ENCODE results near the gene RAB29.
"Not testable (repeated sequence)": the region's sequence is repeated elsewhere in the genome, so short reads cannot be mapped to it uniquely, and the experiment has no call there.

Gene RAB29, protein sequence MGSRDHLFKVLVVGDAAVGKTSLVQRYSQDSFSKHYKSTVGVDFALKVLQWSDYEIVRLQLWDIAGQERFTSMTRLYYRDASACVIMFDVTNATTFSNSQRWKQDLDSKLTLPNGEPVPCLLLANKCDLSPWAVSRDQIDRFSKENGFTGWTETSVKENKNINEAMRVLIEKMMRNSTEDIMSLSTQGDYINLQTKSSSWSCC

DNA sequence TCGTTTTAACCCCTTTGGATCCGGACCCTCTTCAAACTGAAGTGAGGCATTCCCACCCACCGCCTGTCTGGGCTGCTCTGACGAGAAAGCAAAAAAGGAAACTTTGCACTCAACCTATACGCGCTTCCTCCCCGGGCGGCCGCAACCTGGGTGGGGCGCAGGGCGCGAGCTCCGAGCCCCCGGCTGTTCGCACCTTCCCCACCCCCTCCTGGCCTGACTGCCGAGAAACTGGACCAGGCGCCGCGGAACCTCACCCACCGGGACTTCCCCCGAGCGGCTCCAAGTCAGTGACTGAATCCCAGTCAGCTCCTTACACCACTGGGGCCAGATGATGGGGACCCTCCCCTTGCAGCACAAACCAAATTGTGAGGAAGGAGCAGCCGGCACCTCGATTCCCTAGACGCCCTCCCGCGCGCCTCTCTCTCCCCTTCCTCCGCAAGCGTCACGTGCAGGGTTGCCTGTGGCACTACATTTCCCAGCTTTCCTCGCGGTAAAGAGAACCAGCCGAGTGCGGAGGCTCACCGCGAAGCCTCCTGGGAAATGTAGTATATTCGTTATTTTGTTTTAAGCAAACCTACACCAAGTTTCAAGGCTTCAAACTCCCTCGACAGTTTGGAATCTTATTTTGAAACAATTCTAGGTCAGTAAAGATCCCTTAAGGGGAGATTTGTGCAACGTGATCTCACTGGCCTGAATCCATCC, at the start of gene RAB29:
Gene RAB29, minus strand, starts transcription at position 468 of the 702 bp plus-strand sequence. CDS start 526 bp downstream, outside the sequence.
- in situ Hi-C loops (cut with MboI; ENCODE audit: low sequenced_read_pairs): loop anchor here (25.0 kb wide), 1 partner anchor 337 kb away; the partner anchor contains the start of gene AVPR1B

DNA sequence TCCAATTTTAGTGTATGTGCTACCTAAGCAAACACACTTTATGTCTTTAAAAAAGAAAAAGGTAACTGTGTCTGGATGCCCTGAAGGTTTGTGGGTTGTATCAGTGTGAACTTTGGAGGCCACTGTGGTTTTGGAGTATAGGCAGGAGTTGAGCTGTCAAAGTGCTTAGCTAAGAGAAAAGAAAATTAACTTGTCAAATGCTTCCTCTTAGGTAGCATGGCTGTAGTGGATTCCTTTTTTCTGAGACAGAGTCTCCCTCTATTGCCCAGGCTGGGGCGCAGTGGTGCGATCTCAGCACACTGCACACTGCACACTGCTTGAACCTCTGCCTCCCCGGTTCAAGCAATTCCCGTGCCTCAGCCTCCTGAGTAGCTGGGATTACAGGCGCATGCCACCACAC, 48.9 kb upstream of the RAB29 start:
- in situ Hi-C loops (cut with MboI; ENCODE audit: low sequenced_read_pairs): no loop called here

DNA sequence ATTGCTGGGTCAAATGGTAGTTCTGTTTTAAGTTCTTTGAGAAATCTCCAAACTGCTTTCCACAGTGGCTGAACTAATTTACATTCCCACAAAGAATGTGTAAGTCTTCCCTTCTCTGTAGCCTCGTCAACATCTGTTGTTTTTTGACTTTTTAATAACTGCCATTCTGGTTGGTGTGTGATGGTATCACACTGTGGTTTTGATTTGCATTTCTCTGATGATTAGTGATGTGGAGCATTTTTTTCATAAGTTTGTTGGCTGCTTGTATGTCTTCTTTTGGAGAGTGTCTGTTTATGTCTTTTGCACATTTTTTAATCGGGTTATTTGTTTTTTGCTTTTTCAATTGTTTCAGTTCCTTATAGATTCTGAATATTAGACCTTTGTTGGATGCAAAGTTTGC, 48.0 kb upstream of the RAB29 start:
- in situ Hi-C loops (cut with MboI; ENCODE audit: low sequenced_read_pairs): not testable (repeated sequence)

DNA sequence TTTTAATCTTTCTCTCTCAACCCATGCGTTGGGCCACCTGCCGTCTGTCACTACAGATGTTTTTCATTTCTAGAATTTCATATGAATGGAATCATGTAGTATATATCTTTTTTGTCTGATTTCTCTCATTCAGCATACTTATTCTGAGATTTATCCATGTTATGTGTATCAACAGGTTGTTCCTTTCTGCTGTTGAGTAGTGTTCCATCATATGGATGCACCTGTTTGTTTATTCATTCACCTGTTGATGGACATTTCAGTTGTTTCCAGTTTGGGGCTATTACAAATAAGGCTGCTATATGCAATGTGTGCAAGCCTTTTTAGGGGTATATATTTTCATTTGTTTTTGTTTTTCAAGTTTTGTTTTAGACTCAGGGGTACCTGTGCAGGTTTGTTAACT, 47.1 kb upstream of the RAB29 start:
- in situ Hi-C loops (cut with MboI; ENCODE audit: low sequenced_read_pairs): no loop called here

DNA sequence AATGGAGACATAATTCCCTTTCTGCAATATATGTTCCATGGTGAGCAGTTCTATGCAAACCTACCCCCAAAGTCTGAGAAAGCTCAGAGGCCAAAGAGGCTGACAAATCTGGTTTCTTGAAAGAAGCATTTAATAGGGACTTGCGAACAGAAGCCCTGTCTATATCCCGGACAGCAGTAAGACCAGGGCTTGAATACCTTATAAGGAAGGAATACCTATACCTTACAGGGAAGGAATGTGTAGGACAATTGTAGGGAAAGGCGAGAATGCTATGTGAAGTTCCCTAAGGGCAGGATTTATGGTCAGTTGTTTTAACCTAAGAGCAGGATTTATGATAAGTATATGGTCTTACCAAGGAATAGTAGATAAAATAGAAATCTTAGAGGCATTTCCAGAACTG, 42.7 kb upstream of the RAB29 start:
- in situ Hi-C loops (cut with MboI; ENCODE audit: low sequenced_read_pairs): no loop called here

DNA sequence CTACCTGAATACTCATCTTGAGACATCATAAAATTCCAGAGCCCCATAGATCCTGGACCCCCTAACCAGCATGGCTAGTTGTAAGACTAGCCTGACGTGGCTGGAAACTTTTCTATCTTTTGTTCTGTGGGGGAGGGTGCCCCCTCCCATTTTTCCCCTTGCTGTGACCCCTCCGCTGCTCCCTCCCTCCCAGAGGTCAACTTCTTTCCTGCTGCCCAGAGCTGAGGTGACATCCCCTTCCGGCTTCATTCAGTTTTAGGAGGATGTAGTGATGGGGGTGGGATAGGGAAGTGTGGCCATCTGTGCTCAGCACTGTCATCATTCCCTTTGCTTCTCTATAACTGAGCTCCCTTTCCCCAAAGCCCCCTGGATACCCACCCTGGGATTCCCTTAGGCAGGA, 42.1 kb upstream of the RAB29 start:
- in situ Hi-C loops (cut with MboI; ENCODE audit: low sequenced_read_pairs): no loop called here

DNA sequence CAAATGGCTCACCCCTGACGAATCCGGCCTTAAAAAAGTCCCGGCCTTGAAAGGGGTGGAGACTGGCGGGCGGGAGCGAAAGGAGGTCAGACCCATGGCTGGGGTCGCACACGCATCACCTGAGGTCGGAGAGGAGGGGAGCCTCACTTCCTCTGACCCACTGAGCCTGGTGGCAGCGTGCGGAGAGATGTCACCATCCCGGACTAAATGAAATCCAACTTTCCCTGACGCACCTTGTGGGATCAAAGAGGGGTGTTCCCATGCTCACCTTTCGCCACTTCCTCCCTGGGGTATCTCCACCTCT, 38.4 kb upstream of the RAB29 start:
- in situ Hi-C loops (cut with MboI; ENCODE audit: low sequenced_read_pairs): no loop called here

DNA sequence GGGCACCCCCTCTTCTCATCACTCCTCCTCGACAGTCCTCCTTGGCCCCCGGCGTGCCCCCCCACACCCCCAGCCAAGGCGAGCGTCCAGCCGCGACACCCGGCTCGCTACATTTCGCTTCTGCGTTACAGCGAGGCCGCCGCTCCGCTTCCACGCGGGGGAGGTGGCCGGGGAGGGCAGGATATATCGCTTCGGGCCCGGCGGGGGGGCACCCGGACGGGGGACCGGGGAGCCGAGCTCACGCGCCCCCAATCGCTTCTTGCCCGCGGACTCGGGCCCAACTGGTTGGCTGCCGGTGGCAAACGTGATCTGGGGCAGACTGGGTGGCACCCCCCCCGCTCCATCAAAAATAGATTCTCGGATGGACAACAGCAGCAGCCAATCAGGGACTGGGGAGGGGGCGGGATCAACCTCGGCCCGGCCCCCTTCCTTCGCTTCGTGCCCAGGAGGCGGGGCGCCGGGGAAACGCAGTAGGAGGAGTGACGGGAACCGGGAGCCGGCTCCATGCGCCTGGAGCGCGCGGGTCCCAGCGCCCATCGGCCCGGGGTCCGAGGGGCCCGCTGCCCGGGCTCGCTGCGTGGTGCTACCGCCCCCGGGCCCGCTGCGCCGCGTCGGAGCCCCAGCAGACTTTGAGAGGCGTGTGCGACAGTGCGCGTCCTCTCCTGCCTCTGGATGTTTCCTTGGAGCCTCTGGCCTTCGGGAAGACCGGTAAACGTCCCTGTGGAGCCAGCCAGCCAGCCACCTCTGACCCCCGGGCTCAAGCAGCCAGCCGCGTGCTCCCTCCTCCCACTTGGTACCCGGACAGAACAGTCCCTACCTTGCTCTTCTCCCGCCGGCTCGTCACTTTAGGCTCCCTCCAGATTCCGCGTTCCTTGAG, 37.8 kb upstream of the RAB29 start, which contains the start of gene SLC41A1:
Gene SLC41A1, minus strand, starts transcription at position 321 of the 877 bp plus-strand sequence. CDS start 2,757 bp downstream, outside the sequence.
- in situ Hi-C loops (cut with MboI; ENCODE audit: low sequenced_read_pairs): no loop called here

DNA sequence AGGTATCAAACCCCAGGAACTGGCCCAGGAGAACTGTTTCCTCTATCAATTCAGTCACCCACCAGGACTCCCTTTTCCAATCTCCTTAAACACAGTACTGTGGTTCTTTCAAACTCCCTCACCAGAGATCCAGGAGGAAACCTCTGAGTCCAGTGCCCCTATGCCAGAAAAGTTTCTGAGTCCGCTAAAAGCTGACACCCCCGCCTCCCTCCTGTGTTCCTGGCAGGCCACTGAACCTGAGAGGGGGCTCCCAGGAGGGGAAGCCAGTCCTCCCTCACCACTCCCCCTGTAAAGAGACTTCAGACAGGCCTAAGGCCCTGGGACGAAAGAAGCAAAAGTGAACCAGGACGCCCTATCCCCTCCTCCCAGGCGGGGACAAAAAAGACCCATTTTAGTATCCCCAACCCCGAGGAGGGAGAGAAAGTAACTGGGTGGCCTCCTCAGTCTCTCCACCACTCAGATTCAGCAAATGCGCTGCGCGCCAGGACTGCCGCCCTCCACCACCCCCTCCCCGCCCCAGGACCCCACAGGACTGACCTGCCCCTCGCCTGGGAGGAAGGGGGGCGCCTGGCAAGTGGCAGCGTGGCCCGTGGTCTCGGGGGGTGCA, 37.1 kb upstream of the RAB29 start:
- in situ Hi-C loops (cut with MboI; ENCODE audit: low sequenced_read_pairs): no loop called here

DNA sequence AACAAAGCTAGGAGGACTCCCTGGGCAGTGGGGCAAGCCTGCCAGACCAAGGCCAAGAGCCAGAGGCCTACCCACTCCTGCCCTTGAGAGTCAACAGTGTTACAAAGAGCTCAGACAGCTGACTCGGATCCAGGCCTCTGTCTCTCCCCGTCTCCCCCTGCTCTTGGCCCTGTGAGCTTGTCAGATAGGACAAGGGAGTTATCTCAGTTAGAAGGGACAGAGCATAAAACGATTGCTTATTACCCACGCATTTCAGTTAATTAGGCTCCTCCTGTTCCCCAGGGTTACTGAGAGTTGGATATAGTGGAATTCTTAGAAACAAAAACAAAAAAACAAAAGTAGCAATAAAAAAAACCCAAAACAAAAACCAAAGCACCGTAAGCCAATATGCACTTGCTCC, 36.4 kb upstream of the RAB29 start:
- in situ Hi-C loops (cut with MboI; ENCODE audit: low sequenced_read_pairs): no loop called here

DNA sequence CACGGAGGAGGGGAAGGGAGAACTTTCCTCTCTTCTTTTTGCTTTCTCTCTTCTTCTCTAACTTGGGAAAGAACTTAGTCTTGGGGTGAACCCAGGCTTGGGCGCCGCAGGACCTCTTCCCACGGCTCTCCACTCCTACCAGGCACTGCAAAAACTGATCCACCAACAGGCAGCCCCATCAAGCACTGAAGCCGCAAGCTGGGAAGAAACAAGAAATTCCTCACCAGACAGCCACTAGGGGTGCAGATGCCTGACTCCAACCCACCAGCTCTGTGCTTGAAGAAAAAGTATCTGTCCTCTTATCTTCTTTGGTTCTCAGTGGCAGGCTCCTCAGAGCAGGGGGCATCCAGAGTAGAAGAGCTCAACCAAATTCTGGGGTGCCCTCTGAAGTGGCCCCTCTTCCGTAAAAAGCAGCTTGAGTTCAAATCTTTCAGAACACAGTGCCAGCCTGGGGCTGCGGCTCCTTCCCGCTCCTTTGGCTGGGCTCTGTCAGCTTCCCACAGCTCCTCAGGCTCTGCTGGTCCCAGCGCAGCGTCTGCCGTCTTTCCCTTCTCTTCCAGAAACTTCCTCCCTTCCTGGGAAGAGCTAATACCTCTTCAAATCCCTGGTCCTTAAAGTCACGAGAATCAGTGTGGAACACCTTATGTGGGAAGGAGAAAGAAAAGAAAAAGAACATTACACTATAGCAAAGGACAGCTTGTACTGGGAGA, 35.3 kb upstream of the RAB29 start:
- in situ Hi-C loops (cut with MboI; ENCODE audit: low sequenced_read_pairs): no loop called here

DNA sequence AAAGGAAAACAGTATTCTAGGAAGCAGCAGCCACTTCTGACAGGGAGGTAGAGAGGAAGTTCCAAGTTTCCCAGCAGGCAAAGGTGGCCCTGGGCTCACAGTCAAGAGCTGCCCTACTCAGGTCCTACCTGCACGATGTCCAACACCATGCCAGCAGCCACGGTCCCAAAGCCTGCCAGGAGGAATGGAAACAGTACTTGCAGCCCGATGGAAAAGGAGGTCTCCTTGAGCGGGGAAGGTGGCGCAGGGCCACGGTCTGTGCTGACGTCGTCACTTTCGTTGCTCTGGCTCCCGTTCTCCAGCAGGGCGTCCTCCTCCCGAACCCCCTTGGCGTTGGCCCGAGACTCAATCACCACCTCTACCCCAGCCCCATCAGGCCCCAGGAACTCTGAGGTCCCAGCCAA, 34.7 kb upstream of the RAB29 start:
- in situ Hi-C loops (cut with MboI; ENCODE audit: low sequenced_read_pairs): no loop called here

DNA sequence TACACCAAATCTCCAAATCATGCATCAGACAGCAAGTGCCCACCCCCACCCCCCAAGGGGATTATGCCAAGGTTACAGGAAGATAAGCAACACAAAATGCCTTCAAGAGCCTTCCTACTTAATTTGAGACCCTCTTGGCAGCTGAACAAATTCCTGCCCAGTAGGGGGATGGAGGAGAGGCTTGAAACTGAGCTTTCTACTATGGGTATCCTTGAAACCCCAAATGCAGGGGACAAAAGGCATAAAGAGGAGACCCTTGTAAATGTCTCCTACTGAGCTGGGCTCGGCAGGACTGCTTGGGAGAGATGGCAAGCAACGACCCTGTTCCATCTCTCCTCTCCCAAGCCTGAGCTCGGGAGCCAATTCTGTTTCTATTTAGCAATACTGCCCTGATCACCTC, 34.2 kb upstream of the RAB29 start:
- in situ Hi-C loops (cut with MboI; ENCODE audit: low sequenced_read_pairs): no loop called here

DNA sequence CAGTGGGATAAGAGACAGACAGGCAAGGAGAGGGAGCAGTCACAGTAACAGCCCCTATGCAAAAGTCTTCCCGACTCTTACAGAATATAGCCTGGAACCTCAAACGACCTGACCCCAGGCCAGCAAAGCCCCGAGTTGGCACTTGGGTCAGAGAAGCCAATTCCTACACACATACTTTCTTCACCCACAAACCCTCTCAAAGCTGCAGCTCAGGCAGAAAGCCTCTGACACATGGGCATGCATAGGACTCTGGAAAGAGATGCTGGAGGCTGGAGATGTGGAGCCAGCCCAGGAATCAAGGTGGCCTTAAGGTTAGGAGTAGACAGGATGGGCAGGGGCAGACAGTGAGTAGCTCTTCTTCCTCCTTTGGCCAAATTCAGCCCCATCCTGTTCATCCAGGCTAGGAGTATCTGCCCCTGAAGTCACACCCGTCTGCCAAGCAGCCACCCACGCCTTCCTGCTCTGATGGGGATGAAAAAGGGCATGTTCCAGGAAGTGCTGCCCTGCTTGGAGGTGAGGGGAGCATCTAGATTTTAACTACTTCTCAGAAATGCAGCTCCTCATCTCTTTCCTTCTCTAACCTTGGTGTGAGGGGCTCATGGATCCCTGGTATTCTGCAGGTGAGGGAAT, 29.9 kb upstream of the RAB29 start:
- in situ Hi-C loops (cut with MboI; ENCODE audit: low sequenced_read_pairs): no loop called here

DNA sequence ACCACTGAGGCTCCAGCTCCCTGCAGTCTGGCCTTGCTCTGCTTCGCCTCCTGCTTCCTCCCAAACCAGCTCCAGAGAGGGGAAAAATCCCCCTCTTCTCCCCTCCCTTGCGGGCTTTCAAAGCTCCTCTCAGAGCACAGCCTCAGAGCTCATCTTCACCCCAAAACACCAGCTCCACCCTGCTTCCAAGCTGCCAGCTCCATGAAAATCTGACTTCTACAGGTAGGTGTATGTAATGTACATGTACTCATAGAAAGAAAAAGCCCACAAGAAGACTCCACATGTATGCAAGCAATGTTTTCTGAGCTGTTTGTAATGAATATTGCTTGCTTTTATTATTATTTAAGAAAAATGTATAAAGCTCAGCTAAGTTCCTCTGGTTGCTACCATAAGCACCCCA, 29.3 kb upstream of the RAB29 start:
- in situ Hi-C loops (cut with MboI; ENCODE audit: low sequenced_read_pairs): no loop called here

DNA sequence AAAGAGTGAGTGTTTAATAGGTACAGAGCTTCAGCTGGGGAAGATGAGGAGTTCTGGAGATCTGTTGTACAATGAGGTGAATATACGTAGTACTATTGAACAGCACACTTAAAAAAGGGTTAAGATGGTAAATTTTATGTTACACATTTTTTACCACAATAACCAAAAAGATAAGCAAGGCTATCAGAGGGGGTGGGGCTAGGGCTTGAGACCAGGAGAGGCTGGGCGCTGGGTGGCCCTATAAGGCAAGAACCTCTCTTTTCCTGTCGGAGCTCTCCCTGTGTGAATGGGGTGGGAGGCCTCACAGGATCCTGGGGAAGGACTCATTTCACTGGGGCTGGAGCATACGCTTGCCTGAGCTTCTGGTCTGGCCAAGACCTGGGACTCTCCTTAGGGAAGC, 28.7 kb upstream of the RAB29 start:
- in situ Hi-C loops (cut with MboI; ENCODE audit: low sequenced_read_pairs): no loop called here

DNA sequence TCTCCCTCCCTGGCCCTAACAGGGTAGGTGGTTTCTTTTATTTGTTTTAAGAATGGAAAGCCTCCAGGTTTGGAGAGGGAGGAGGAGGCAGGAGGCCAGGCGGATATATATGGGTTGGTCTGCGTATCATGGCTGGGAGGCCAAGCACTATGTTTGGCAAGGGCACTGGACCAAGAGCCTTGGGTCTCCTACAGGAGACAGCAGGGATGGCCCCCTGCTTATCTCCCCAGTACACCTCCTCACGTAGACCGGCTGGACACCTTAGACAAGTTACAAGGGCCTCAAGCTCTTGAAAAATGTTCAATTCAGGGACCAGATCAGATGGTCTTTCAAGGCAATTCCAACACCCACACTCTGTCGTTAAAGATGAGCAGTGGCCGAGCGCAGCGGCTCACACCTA, 26.8 kb upstream of the RAB29 start:
- in situ Hi-C loops (cut with MboI; ENCODE audit: low sequenced_read_pairs): no loop called here

DNA sequence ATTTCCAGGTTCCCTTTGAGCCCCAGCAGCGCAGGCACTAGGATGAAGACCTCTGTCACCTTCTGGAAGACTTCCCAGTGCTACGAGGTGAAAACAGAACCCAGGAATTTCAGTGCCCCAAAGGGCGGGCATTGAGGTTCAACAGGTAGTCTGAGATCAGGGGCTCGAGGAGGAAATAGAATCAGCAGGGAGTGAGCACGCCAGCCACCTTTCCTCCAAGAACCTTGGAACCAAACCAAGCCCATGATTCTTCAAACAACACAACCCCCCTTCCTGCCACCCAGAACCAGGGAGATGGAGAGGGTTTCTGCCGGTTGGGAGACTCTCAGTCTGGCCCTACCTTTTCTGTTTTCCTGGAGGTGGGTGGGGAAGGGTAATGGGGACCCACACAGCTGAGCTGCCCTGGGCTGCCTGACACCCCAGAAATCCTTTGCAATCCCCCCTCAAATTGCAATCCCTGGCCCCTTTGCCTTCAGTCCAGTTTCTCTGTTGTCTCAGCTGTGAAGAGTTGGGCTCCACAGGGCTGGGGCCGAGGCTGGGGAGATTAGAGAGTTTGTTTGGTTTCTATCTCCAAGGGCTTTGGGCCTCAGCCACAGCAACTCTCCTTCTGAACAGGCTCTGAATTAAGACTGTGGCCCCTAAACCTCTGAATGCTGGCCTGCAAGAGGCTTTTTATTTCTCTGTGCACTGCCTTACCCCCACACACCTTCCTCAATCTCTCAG, 25.9 kb upstream of the RAB29 start:
- in situ Hi-C loops (cut with MboI; ENCODE audit: low sequenced_read_pairs): no loop called here

DNA sequence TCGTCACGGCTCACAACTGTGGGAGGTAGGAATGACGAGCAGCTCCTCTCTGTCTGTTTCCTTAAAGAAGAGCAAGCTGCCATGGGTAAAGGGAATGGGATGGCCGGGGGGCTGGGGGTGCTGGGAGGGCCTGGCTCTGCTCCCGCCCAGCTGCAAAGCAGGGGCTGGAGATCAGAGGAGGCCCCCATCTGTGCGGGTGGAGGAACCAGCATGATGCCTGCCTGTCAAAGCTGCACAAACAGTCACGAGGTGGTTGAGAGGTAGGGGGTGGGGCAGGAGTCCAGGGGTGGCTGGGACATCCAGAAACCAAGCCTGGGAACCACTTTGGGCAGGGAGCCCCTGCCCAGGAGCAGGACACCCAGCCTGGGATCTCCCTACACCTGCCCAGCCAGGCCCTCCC, 25.1 kb upstream of the RAB29 start:
- in situ Hi-C loops (cut with MboI; ENCODE audit: low sequenced_read_pairs): no loop called here

DNA sequence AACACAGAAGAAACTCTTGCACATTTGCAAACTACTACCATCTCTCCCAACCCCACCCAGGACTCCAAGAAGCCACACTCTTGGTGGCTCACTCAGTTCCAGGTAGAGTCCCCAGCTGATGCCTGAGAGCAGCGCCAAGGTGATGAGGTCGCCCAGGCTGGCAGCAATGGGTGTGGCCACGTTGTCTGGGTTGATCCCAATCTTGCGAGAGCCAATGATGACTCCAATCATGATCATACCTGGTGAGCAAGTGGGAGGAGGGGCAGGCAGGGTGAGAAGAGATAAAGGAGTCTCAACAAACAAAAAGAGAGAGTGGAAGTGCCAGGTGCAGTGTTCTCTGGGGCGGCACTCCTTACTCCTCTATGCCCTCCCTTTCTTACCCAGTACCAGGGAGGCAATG, 23.3 kb upstream of the RAB29 start:
- in situ Hi-C loops (cut with MboI; ENCODE audit: low sequenced_read_pairs): loop anchor here (10.0 to 25.0 kb wide), 2 partner anchors 186 to 314 kb away; partner anchors contain the start of gene AVPR1B

Measured in HL-60/S4 treated with phorbol 12-myristate 13-acetate at 8.2 ng/mL for 4 days and 3 days (cell line).